H1 (cell line): ENCODE results near the gene KYNU. TPM values are rescaled to one million over a fixed set of nuclear protein-coding genes. Genes with fewer than 3 reads are reported as not detected.

Experiments used
- CTCF ChIA-PET: fragments of 300-600 bp; sonication (Branson Sonifier 250); formaldehyde crosslinking; loops from one replicate; lab custom pipeline; 2021; ENCODE audit not compliant: partially characterized antibody; lab: Charles Lee
- POLR2A ChIA-PET: fragments of 300-600 bp; sonication (Branson Sonifier 250); formaldehyde crosslinking; loops from one replicate; lab custom pipeline; 2021; ENCODE audit warnings: inconsistent platforms; ENCODE audit not compliant: partially characterized antibody; lab: Charles Lee
- DNase-seq, 2 experiments: peaks; one replicate each; pipeline versions ENCODE4 v3.0.0 to v3.0.0-alpha.2; 2010 to 2022; ENCODE audit warnings: low spot score in 2 of 2, low read depth in 1 of 2, mixed read lengths in 1 of 2
- FAIRE-seq: peaks from 2 replicates; lab custom pipeline; 2011; peaks lifted over from hg19 to GRCh38; lab: Jason Lieb, UNC
- H2AFZ ChIP-seq: 2 replicates; pipeline ENCODE4 v1.8.1; 2012; ENCODE audit warnings: low read length, inconsistent platforms
- H2AK5ac ChIP-seq: 2 replicates; pipeline ENCODE4 v1.6.1; 2013; ENCODE audit warnings: low read depth, low read length
- H2BK120ac ChIP-seq: replicated peaks from 2 replicates; pipeline ENCODE3; 2013; ENCODE audit warnings: low read depth, low read length, inconsistent platforms
- H2BK12ac ChIP-seq: 2 replicates; pipeline ENCODE4 v1.6.1; 2013; ENCODE audit warnings: low read depth, low read length
- H2BK15ac ChIP-seq: 2 replicates; pipeline ENCODE4 v1.6.1; 2013; ENCODE audit warnings: low read length
- H2BK20ac ChIP-seq: 2 replicates; pipeline ENCODE4 v1.6.1; 2013; ENCODE audit warnings: low read length
- H2BK5ac ChIP-seq: 2 replicates; pipeline ENCODE4 v1.6.1; 2013; ENCODE audit warnings: low read depth, low read length
- H3K14ac ChIP-seq: 2 replicates; pipeline ENCODE4 v1.6.1; 2013; ENCODE audit warnings: inconsistent platforms; ENCODE audit not compliant: insufficient read length
- H3K18ac ChIP-seq: 2 replicates; pipeline ENCODE4 v1.6.1; 2013; ENCODE audit warnings: low read length; ENCODE audit errors: extremely low read depth
- H3K23ac ChIP-seq: 2 replicates; pipeline ENCODE4 v1.6.1; 2013; ENCODE audit warnings: inconsistent platforms; ENCODE audit not compliant: insufficient read length
- H3K23me2 ChIP-seq: 2 replicates; pipeline ENCODE4 v1.6.1; 2013; ENCODE audit warnings: low read depth, low read length
- H3K27ac ChIP-seq: 2 replicates; pipeline ENCODE4 v1.6.1; 2011; ENCODE audit warnings: low read depth, low read length, inconsistent platforms
- H3K27me3 ChIP-seq, 4 experiments: replicated peaks in 1 of 4; 1 replicate in 1 of 4; 2 replicates in 3 of 4; pipeline versions ENCODE4 v1.6.1 to v1.8.1; 2011 to 2013; ENCODE audit warnings: low read length in 3 of 4, mild to moderate bottlenecking in 3 of 4, inconsistent platforms in 2 of 4, mixed read lengths in 2 of 4, moderate library complexity in 1 of 4; ENCODE audit not compliant: control insufficient read depth in 3 of 4, insufficient read depth in 3 of 4; ENCODE audit errors: extremely low read depth in 1 of 4
- H3K36me3 ChIP-seq, 4 experiments: 2 replicates each; pipeline versions ENCODE4 v1.6.1 to v1.8.1; 2011 to 2013; ENCODE audit warnings: mild to moderate bottlenecking in 4 of 4, low read length in 3 of 4, moderate library complexity in 2 of 4, control low read depth in 1 of 4, inconsistent platforms in 1 of 4; ENCODE audit not compliant: insufficient read depth in 4 of 4, control insufficient read depth in 2 of 4
- H3K4ac ChIP-seq: replicated peaks from 2 replicates; pipeline ENCODE3; 2013; ENCODE audit warnings: low read length, low read depth, mixed read lengths, inconsistent platforms; ENCODE audit not compliant: insufficient read length
- H3K4me1 ChIP-seq, 4 experiments: replicated peaks in 1 of 4; 1 replicate in 1 of 4; 2 replicates in 3 of 4; pipeline versions ENCODE4 v1.6.1 to v1.8.1; 2011 to 2013; ENCODE audit warnings: low read length in 3 of 4, inconsistent platforms in 2 of 4, mixed read lengths in 1 of 4; ENCODE audit not compliant: insufficient read depth in 4 of 4, control insufficient read depth in 3 of 4
- H3K4me2 ChIP-seq, 2 experiments: 2 replicates each; pipeline versions ENCODE4 v1.6.1 to v1.8.1; 2011 to 2013; ENCODE audit warnings: low read depth in 2 of 2, low read length in 2 of 2, control low read depth in 1 of 2, inconsistent platforms in 1 of 2, mild to moderate bottlenecking in 1 of 2; ENCODE audit not compliant: insufficient read depth in 1 of 2
- H3K4me3 ChIP-seq, 4 experiments: fragments of 200-600, 300-600 bp in 1 of 4; sonication (generic), shearing (Covaris generic), sonication (Bioruptor Twin) in 1 of 4; 2 replicates each; pipeline versions ENCODE4 v1.5.1 to v1.8.1; 2011 to 2016; ENCODE audit warnings: low read length in 4 of 4, low read depth in 3 of 4, control low read depth in 2 of 4, inconsistent platforms in 2 of 4, mild to moderate bottlenecking in 2 of 4, mixed read lengths in 1 of 4, moderate library complexity in 1 of 4; ENCODE audit not compliant: insufficient read depth in 2 of 4; ENCODE audit errors: extremely low read depth in 1 of 4
- H3K56ac ChIP-seq: replicated peaks from 2 replicates; pipeline ENCODE3; 2013; ENCODE audit warnings: low read depth, mild to moderate bottlenecking, mixed read lengths, low read length, inconsistent platforms; ENCODE audit not compliant: insufficient read length
- H3K79me1 ChIP-seq: 2 replicates; pipeline ENCODE4 v1.6.1; 2013; ENCODE audit warnings: low read depth, low read length, control low read depth
- H3K79me2 ChIP-seq, 2 experiments: 2 replicates each; pipeline versions ENCODE4 v1.6.1 to v1.8.1; 2012 to 2013; ENCODE audit warnings: low read length in 2 of 2, mild to moderate bottlenecking in 2 of 2, inconsistent platforms in 1 of 2; ENCODE audit not compliant: insufficient read depth in 2 of 2, control insufficient read depth in 1 of 2
- H3K9ac ChIP-seq, 4 experiments: replicated peaks in 1 of 4; 1 replicate in 1 of 4; 2 replicates in 3 of 4; pipeline versions ENCODE4 v1.6.1 to v1.8.1; 2011 to 2013; ENCODE audit warnings: low read depth in 3 of 4, low read length in 3 of 4, control low read depth in 2 of 4, mild to moderate bottlenecking in 2 of 4, moderate library complexity in 2 of 4, inconsistent platforms in 1 of 4; ENCODE audit errors: extremely low read depth in 1 of 4
- H3K9me3 ChIP-seq, 2 experiments: 2 replicates each; pipeline versions ENCODE4 v1.6.1 to v1.8.1; 2012 to 2013; ENCODE audit warnings: mild to moderate bottlenecking in 2 of 2, moderate library complexity in 2 of 2, control low read depth in 1 of 2, inconsistent platforms in 1 of 2, low read depth in 1 of 2, low read length in 1 of 2, mixed read lengths in 1 of 2; ENCODE audit not compliant: insufficient read depth in 2 of 2
- H4K20me1 ChIP-seq, 2 experiments: replicated peaks in 1 of 2; 2 replicates each; pipeline versions ENCODE3 to v1.8.1; 2011 to 2013; ENCODE audit warnings: inconsistent platforms in 2 of 2, low read length in 2 of 2, mild to moderate bottlenecking in 1 of 2; ENCODE audit not compliant: insufficient read depth in 2 of 2, control insufficient read depth in 1 of 2
- H4K5ac ChIP-seq: 2 replicates; pipeline ENCODE4 v1.6.1; 2013; ENCODE audit warnings: low read length, low read depth, mixed read lengths, inconsistent platforms; ENCODE audit not compliant: insufficient read length
- H4K8ac ChIP-seq: 2 replicates; pipeline ENCODE4 v1.8.0; 2013; ENCODE audit warnings: mild to moderate bottlenecking, moderate library complexity, low read length, inconsistent platforms; ENCODE audit not compliant: insufficient read depth; ENCODE audit errors: extremely low read depth
- H4K91ac ChIP-seq: replicated peaks from 2 replicates; pipeline ENCODE3; 2013; ENCODE audit warnings: low read length, mixed read lengths, inconsistent platforms; ENCODE audit not compliant: insufficient read length
- CEBPB ChIP-seq: IDR thresholded peaks from 2 replicates; pipeline ENCODE4 v1.6.1; 2012; ENCODE audit warnings: low read depth, low read length
- CREB1 ChIP-seq: IDR thresholded peaks from 2 replicates; pipeline ENCODE4 v1.6.1; 2012; ENCODE audit warnings: inconsistent platforms
- HDAC6 ChIP-seq: IDR thresholded peaks from one replicate; pipeline ENCODE4 v1.7.1; 2012; ENCODE audit warnings: low read depth, mild to moderate bottlenecking, inconsistent platforms, low read length, moderate library complexity
- NRF1 ChIP-seq: IDR thresholded peaks from 2 replicates; pipeline ENCODE4 v1.6.1; 2011; ENCODE audit warnings: mild to moderate bottlenecking, low read depth, low read length, improper control_type of control experiment
- POLR2A ChIP-seq, 2 experiments: IDR thresholded peaks; 1 replicate in 1 of 2; 2 replicates in 1 of 2; pipeline ENCODE4 v1.6.1; 2011; ENCODE audit warnings: low read depth in 2 of 2, low read length in 2 of 2, mild to moderate bottlenecking in 2 of 2; ENCODE audit errors: control extremely low read depth in 1 of 2
- POLR2AphosphoS5 ChIP-seq: IDR thresholded peaks from 2 replicates; pipeline ENCODE4 v1.6.1; 2011; ENCODE audit warnings: low read depth, low read length
- RAD21 ChIP-seq, 2 experiments: IDR thresholded peaks in 1 of 2; conservative IDR thresholded peaks in 1 of 2; 2 replicates each; pipeline ENCODE4 v1.6.1; 2011; ENCODE audit warnings: low read depth in 2 of 2, low read length in 2 of 2, improper control_type of control experiment in 1 of 2, inconsistent platforms in 1 of 2, mild to moderate bottlenecking in 1 of 2, moderate library complexity in 1 of 2
- SAP30 ChIP-seq: fragments of 300-600 bp; sonication (generic); IDR thresholded peaks from 2 replicates; pipeline ENCODE4 v1.7.1; 2012; ENCODE audit warnings: low read length, moderate library complexity, mild to moderate bottlenecking, inconsistent platforms; ENCODE audit not compliant: insufficient read depth, insufficient replicate concordance
- SIRT6 ChIP-seq: IDR thresholded peaks from one replicate; pipeline ENCODE4 v1.7.1; 2012; ENCODE audit warnings: low read length, inconsistent platforms
- SP4 ChIP-seq: IDR thresholded peaks from 2 replicates; pipeline ENCODE4 v1.6.1; 2012; ENCODE audit warnings: low read length, inconsistent platforms
- TCF12 ChIP-seq: IDR thresholded peaks from 2 replicates; pipeline ENCODE4 v1.6.1; 2011; ENCODE audit warnings: low read depth, mild to moderate bottlenecking, low read length
- YY1 ChIP-seq: IDR thresholded peaks from 2 replicates; pipeline ENCODE4 v1.6.1; 2011; ENCODE audit warnings: low read depth, mild to moderate bottlenecking, low read length
- ZNF274 ChIP-seq: IDR thresholded peaks from 2 replicates; pipeline ENCODE4 v1.7.0; 2012; ENCODE audit warnings: low read length, borderline replicate concordance; ENCODE audit errors: extremely low read depth
- WGBS, 2 experiments: shearing (Covaris generic) in 1 of 2; methylation state at CpG; one replicate each; pipeline versions ENCODE4 v1.1.6 to v1.1.7; 2013 to 2015; ENCODE audit warnings: low lambda C conversion rate in 2 of 2, mixed read lengths in 2 of 2, inconsistent platforms in 1 of 2, low coverage in 1 of 2, missing lambda C conversion rate in 1 of 2; ENCODE audit not compliant: insufficient replicate concordance in 2 of 2, insufficient coverage in 1 of 2, insufficient read length in 1 of 2; ENCODE audit errors: extremely low coverage in 1 of 2, missing lambda C conversion rate in 1 of 2; 5-methylcytosine and 5-hydroxymethylcytosine counted together
- polyA plus RNA-seq, 7 experiments: library from polyadenylated mRNA; depleted of rRNA in 3 of 7; stranded (reverse) in 5 of 7; unstranded in 2 of 7; fragments of >200 nt in 5 of 7; fragments of 200-250 nt in 2 of 7; gene quantifications; 1 replicate in 5 of 7; 2 replicates in 1 of 7; 4 replicates in 1 of 7; pipeline versions ENCODE4 v1.2.1 to v1.2.3, GENCODE V29; 2011 to 2013; ENCODE audit warnings: missing spikeins in 2 of 7, mixed read lengths in 2 of 7
- total RNA-seq: library from RNA; stranded (reverse); fragmentation: NEBNext Ultra II Directional; extraction: Animal tissue kit (Norgen Biotek cat#: 25700); gene quantifications from 2 replicates; pipeline ENCODE4 v1.2.1, GENCODE V29; 2021
- TF ChIP-seq, protein P1 (sequence below): IDR thresholded peaks from 2 replicates; pipeline ENCODE4 v1.6.1; 2012; ENCODE audit warnings: inconsistent platforms

The KYNU gene
- total and polyA plus RNA-seq, 2 of the 8 experiments (the other 6 are each of a cell fraction or from before 2014, with no cell fraction given), result 0.09 to 0.13 TPM

DNA sequence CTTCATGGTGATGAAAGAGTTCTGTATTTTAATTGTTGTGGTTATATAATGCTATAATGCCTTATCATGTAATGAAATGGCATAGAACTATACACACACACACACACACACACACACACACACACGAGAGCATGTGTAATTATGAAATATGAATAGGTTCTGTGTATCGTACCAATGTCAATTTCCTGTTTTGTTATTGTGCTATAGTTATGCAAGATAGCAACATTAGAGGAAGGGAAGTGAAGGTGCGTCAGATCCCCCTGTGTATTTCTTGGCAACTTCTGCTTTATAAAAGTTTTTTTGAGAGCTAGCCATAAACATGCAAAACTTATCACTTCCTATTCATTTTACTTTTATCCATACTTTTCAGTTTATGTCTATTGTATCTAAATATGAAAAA is 191.0 kb downstream of the KYNU start:
- no peak overlapping the region for H3K56ac ChIP-seq
- DNase-seq (no peak), FAIRE-seq (no peak)
- H2BK15ac ChIP-seq, result no peak overlapping the region
- H3K23ac ChIP-seq, result no peak overlapping the region
- H3K79me2 ChIP-seq, result no peaks in the 10 kb centered on the region
- H4K91ac ChIP-seq, result no peak overlapping the region
- H3K9me3 ChIP-seq, result no peaks in the 10 kb centered on the region
- H3K27ac ChIP-seq, result no peak overlapping the region
- no peaks in the 10 kb centered on the region for H3K27me3 ChIP-seq
- no peak overlapping the region for H3K18ac ChIP-seq
- POLR2A ChIA-PET, result no interaction called here
- no peaks in the 10 kb centered on the region for H3K36me3 ChIP-seq
- no peak overlapping the region for H2AK5ac ChIP-seq
- no peak overlapping the region for H3K4me3 ChIP-seq
- H4K20me1 ChIP-seq, result no peaks in the 10 kb centered on the region
- H3K4me2 ChIP-seq, result no peak overlapping the region
- WGBS, 2 experiments, result 93% methylated on average over 3 of the region's 3 CpGs; no CpG with 5 or more reads in 1 of the 2 experiments
- no peaks in the 10 kb centered on the region for H3K79me1 ChIP-seq
- H3K14ac ChIP-seq, result no peak overlapping the region
- CTCF ChIA-PET, result no interaction called here
- no peak overlapping the region for H2BK120ac ChIP-seq
- H3K4me1 ChIP-seq, result no peaks in the 10 kb centered on the region
- no peak overlapping the region for H2AFZ ChIP-seq
- no peak overlapping the region for H2BK5ac ChIP-seq
- no peak overlapping the region for H3K4ac ChIP-seq
- no peak overlapping the region for H4K5ac ChIP-seq
- no peaks in the 10 kb centered on the region for H3K23me2 ChIP-seq
- H2BK12ac ChIP-seq, result no peak overlapping the region
- H4K8ac ChIP-seq, result no peak overlapping the region
- no peak overlapping the region for H3K9ac ChIP-seq
- H2BK20ac ChIP-seq, result no peak overlapping the region
- no peak for TF ChIP-seq RAD21 (IDR thresholded peaks at IDR 0.05 in 1 of 2, conservative IDR thresholded peaks at IDR 0.05 in 1 of 2; ENCODE audit: low read depth in 2 of 2, low read length in 2 of 2)
- TF ChIP-seq SAP30, result no peak
- TF ChIP-seq POLR2A (IDR thresholded peaks at IDR 0.05; ENCODE audit: control extremely low read depth in 1 of 2, low read depth in 2 of 2, low read length in 2 of 2), result no peak
- no peak for TF ChIP-seq POLR2AphosphoS5
- no peak for TF ChIP-seq SP4
- no peak for TF ChIP-seq YY1
- no peak for TF ChIP-seq SIRT6
- no peak for TF ChIP-seq ZNF274
- TF ChIP-seq, protein P1, sequence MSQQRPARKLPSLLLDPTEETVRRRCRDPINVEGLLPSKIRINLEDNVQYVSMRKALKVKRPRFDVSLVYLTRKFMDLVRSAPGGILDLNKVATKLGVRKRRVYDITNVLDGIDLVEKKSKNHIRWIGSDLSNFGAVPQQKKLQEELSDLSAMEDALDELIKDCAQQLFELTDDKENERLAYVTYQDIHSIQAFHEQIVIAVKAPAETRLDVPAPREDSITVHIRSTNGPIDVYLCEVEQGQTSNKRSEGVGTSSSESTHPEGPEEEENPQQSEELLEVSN, result no peak
- TF ChIP-seq NRF1, result no peak
- no peak for TF ChIP-seq HDAC6
- no peak for TF ChIP-seq CREB1
- TF ChIP-seq TCF12, result no peak
- TF ChIP-seq CEBPB, result no peak
